Erythroblast (primary cell): Measurements from ENCODE around the gene GSTT4.
"Not testable (repeated sequence)": the region's sequence is repeated elsewhere in the genome, so short reads cannot be mapped to it uniquely, and the experiment has no call there.

Source experiments
- GATA1 ChIP-seq: IDR thresholded peaks from 2 replicates; pipeline ENCODE4 v1.6.1; 2011; ENCODE audit warnings: low read depth, mild to moderate bottlenecking, control low read depth, low read length, moderate library complexity
- POLR2A ChIP-seq: IDR thresholded peaks from 2 replicates; pipeline ENCODE4 v1.6.1; 2011; ENCODE audit warnings: mild to moderate bottlenecking, low read length

GRCh38 chr22:23949764-23950163, 55.5 kb downstream of the GSTT4 start:
- TF ChIP-seq POLR2A, GATA1: not testable (repeated sequence)
